ES-I3 (cell line): ENCODE measurements around the gene MEIKIN.

ENCODE experiments used
- H3K36me3 ChIP-seq: 2 replicates; pipeline ENCODE4 v1.6.1; 2013; ENCODE audit warnings: mild to moderate bottlenecking, low read length, control low read depth, moderate library complexity; ENCODE audit not compliant: insufficient read depth
- H3K4me1 ChIP-seq: 2 replicates; pipeline ENCODE4 v1.6.1; 2013; ENCODE audit warnings: mild to moderate bottlenecking, control low read depth, low read length; ENCODE audit not compliant: insufficient read depth
- H3K9ac ChIP-seq: 2 replicates; pipeline ENCODE4 v1.6.1; 2013; ENCODE audit warnings: low read depth, mild to moderate bottlenecking, low read length, moderate library complexity
- H3K9me3 ChIP-seq: 2 replicates; pipeline ENCODE4 v1.6.1; 2013; ENCODE audit warnings: mild to moderate bottlenecking, low read length, moderate library complexity; ENCODE audit not compliant: control insufficient read depth, insufficient read depth

The MEIKIN gene

GRCh38 chr5:131945551-131946168 is at the start of gene MEIKIN:
TSS of gene MEIKIN (minus strand) at chr5:131945663. CDS start at chr5:131945505, 158 bp downstream.
- no peak within 1 kb of the TSS for H3K9ac ChIP-seq
- no peaks in the 10 kb centered on the region for H3K36me3 ChIP-seq
- H3K9me3 ChIP-seq = no peaks in the 10 kb centered on the region
- no peaks in the 10 kb centered on the region for H3K4me1 ChIP-seq

DNA sequence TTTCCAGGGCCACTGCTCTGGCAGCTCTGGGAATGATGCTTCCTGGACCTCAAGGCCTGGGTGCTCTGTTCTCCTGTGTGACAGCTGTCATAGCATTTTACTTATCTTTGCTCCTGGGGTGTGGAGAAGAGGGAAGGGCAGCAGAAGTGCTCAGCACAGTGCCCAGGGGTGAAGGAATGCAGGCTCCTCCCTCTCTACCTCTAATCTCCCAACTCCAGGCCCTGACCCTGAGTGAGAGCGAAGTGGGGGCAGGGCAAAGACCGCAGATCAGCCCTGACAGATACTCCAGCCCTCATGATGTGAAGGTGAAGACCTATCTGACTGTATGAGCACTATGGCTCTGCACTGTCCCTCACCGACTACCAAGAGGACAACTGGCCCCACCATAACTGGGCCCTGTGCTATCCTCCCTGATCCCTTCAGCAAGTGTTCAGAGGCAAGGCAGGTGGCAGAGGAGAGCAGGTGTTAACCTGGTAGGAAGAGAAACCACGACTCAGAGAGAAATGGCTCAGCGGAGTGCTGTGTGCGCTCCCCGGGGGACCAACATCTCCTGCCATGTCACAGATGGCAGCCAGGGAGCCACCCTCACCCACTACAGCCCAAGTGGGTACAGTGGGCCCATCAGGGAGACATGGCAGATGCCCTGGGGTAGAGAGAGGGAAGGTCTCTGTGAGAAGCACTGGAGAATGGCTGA is 49.2 kb upstream of the MEIKIN start:
- no peaks in the 10 kb centered on the region for H3K36me3 ChIP-seq
- H3K9ac ChIP-seq = no peak overlapping the region
- peaks cover 6% of the 10 kb centered on the region; the same call in 1 of the 2 replicates for H3K4me1 ChIP-seq
- no peaks in the 10 kb centered on the region for H3K9me3 ChIP-seq

DNA sequence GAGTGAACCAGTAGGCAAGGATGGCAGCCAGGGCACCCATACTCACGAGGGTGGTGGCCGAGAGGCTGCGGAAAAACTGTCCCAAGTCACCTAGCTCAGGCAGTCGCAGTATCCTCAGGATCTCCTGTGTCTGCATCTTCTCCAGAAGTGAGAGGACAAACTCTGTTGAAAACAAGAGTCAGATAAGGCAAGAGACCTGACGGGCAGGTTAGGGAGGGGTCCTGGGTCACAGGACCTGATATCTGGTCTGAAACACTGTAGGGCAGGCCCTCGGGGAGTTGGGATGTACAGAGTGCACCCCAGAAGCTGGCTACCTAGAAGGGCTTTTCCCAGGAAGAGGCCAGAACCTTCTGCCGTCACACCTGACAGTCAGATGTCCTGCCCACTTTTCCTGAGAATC is 48.6 kb upstream of the MEIKIN start:
- H3K9me3 ChIP-seq = no peaks in the 10 kb centered on the region
- no peak overlapping the region for H3K9ac ChIP-seq
- no peaks in the 10 kb centered on the region for H3K36me3 ChIP-seq
- H3K4me1 ChIP-seq = 0 out of 2 replicates have a peak, but pooled peaks cover 6% of the 10 kb centered on the region

DNA sequence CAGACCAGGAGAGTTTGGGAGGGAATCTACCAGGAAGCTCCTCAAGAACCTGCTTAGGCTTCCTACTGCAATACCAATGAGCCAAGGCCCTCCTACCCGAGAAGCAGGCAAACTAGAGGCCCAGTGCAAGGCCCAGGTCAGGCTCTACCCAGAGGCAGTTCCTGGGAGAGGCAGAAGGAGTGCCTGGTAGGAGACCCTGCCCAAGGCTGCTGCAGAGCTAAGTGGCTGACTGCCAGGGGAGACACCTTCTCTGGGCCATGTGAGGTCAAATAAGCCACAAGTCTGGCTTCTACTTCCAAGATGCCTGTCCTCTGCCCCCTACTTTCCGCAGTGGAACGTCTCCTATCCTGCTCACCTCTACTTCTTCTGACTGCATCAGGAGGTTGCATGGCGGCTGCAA is 48.2 kb upstream of the MEIKIN start:
- Histone ChIP-seq H3K9ac (no peak overlapping the region), H3K36me3 (no peaks in the 10 kb centered on the region), H3K9me3 (no peaks in the 10 kb centered on the region), H3K4me1 (0 out of 2 replicates have a peak, but pooled peaks cover 6% of the 10 kb centered on the region)

DNA sequence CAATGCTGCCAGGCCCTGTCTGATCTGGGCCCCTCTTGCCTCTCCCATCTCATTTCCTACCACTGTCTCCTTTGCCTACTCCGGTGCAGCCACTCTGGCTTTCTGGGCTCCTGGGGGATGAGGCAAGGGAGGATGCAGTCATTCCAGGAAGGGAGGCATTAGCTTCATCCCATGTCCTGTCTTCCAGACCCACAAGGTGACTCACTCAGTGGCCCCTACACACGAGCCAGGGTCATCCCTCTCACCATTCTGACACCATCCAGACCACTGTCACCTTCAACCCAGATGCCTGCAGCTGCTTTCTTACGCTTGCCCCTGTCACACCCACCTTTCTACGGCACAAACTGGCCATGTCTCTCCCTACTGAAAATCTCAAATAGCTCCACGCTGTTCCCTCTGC is 46.9 kb upstream of the MEIKIN start:
- H3K9ac ChIP-seq = no peak overlapping the region
- H3K9me3 ChIP-seq = no peaks in the 10 kb centered on the region
- H3K4me1 ChIP-seq = 0 out of 2 replicates have a peak, but pooled peaks cover 6% of the 10 kb centered on the region
- H3K36me3 ChIP-seq = no peaks in the 10 kb centered on the region

- H3K9me3 ChIP-seq = no peaks in the 10 kb centered on the region
- no peaks in the 10 kb centered on the region for H3K36me3 ChIP-seq
- no peak overlapping the region for H3K9ac ChIP-seq
- H3K4me1 ChIP-seq = 0 out of 2 replicates have a peak, but pooled peaks cover 6% of the 10 kb centered on the region
Observed at GRCh38 chr5:131991593-131992324, 46.3 kb upstream of the MEIKIN start.

DNA sequence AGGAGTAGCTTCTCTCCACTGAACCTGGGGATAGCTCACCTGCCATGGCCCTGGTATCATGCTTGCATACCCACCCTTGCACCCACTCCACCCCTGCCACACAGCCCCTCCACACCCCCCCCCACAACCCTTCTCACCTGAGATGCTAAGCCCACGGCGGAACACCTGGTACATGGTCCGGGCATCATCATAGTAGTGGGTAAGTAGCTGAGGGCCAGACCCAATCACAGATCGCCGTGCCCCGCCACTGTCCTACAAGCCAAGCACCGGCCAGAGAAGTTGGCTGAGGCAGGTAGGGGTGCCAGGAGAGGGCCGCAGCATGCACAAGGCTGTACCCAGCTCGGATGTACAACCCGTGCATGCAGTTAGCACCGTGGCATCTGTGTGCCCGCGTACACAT is 45.3 kb upstream of the MEIKIN start:
- no peak overlapping the region for H3K9ac ChIP-seq
- no peaks in the 10 kb centered on the region for H3K36me3 ChIP-seq
- H3K9me3 ChIP-seq = no peaks in the 10 kb centered on the region

DNA sequence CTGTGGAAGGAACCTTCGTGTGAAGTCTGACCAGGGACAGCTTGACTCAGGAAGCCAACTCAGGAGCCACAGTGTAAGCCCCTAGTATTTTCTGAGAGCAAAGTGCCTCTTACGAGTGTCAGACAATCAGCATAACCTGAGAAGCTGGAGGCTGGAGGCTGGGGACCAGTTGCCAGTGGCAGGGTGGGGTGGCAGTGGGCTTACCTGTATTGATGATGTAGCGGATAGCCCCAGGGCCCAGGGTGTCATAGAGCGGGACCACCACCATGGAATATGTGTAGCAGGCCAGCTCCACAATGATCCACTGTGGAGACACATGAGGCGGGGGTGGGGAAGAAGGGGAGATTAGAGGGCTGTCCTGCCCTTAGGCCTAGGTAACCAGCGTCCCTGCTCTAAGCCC is 43.1 kb upstream of the MEIKIN start:
- H3K9me3 ChIP-seq = no peaks in the 10 kb centered on the region
- H3K4me1 ChIP-seq = no peaks in the 10 kb centered on the region
- H3K36me3 ChIP-seq = no peaks in the 10 kb centered on the region
- no peak overlapping the region for H3K9ac ChIP-seq

More for the DNA sequence above, 45.3 kb upstream of the MEIKIN start:
- 0 out of 2 replicates have a peak, but pooled peaks cover 6% of the 10 kb centered on the region for H3K4me1 ChIP-seq

- H3K9ac ChIP-seq = no peak overlapping the region
- no peaks in the 10 kb centered on the region for H3K36me3 ChIP-seq
- H3K4me1 ChIP-seq = no peaks in the 10 kb centered on the region
- H3K9me3 ChIP-seq = no peaks in the 10 kb centered on the region
Observed at GRCh38 chr5:131987251-131987650, 41.8 kb upstream of the MEIKIN start.

- Histone ChIP-seq H3K4me1 (no peaks in the 10 kb centered on the region), H3K36me3 (no peaks in the 10 kb centered on the region), H3K9ac (no peak overlapping the region), H3K9me3 (no peaks in the 10 kb centered on the region)
Observed at GRCh38 chr5:131986161-131986912, 40.9 kb upstream of the MEIKIN start.

- Histone ChIP-seq H3K9ac (no peak overlapping the region), H3K9me3 (no peaks in the 10 kb centered on the region), H3K36me3 (no peaks in the 10 kb centered on the region), H3K4me1 (no peaks in the 10 kb centered on the region)
Observed at GRCh38 chr5:131984956-131985665, 39.6 kb upstream of the MEIKIN start.

DNA sequence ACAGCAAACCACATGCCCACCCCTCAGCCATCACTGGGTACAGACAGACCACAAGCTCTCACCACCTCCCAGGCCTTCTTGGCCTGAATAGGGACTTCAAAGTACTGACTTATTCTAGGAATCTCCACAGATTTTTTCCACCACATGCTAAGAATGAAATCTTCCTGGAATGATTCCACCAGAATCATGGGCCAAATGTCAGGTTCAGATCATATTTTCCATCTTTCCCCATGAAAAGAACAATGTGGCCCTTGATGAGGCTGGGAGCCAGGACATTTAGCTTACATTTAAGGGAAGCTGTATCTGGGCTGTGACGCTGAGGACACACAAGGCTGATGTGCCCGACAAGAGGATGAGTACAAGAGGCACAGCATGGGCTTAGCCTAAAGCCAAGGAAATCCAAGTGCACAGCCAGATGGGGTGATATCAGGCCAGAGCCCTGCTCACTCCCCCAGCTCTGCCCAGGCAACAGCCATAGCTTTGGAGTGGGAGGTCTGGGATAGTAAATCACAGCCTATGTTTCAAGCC is 37.8 kb upstream of the MEIKIN start:
- Histone ChIP-seq H3K4me1 (no peaks in the 10 kb centered on the region), H3K36me3 (no peaks in the 10 kb centered on the region), H3K9me3 (no peaks in the 10 kb centered on the region), H3K9ac (no peak overlapping the region)

DNA sequence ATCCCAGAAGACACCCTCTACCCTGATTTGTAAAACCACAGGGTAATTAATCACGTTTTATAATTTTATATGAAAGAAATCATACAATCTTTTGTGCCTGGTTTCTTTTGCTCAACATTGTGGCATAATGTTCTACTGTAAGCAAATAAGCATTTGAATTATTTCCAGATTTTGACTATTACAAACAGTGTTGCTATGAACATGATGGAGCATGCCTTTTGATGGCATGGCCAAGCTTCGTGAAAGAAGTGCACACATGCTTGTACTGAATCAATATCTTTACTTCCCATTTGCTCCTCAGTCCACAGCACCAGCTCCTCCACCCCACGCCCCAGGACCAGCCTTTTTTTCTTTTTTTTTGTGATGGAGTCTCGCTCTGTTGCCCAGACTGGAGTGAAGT is 36.1 kb upstream of the MEIKIN start:
- no peaks in the 10 kb centered on the region for H3K36me3 ChIP-seq
- no peaks in the 10 kb centered on the region for H3K4me1 ChIP-seq
- no peaks in the 10 kb centered on the region for H3K9me3 ChIP-seq
- H3K9ac ChIP-seq = no peak overlapping the region
